HFFc6 (cell line): ENCODE measurements around the gene MCF2L. TPM values are rescaled to one million over a fixed set of nuclear protein-coding genes. Genes with fewer than 3 reads are reported as not detected.

ENCODE experiments used
- DNase-seq: peaks from one replicate; pipeline ENCODE4 v3.0.0-alpha.2; 2018
- H3K27ac Mint-ChIP-seq: 2 replicates; pipeline ENCODE4 v1.8.0; 2020; ENCODE audit warnings: mild to moderate bottlenecking, mixed read lengths
- H3K27me3 Mint-ChIP-seq: 2 replicates; pipeline ENCODE4 v1.8.0; 2021; ENCODE audit warnings: mild to moderate bottlenecking, moderate library complexity, mixed read lengths; ENCODE audit not compliant: insufficient read depth
- H3K36me3 Mint-ChIP-seq: 2 replicates; pipeline ENCODE4 v1.8.0; 2021; ENCODE audit warnings: low read depth, mixed read lengths
- H3K4me1 Mint-ChIP-seq: 2 replicates; pipeline ENCODE4 v1.8.0; 2020; ENCODE audit warnings: low read depth, mixed read lengths
- H3K4me3 Mint-ChIP-seq: 2 replicates; pipeline ENCODE4 v1.8.0; 2020; ENCODE audit warnings: mild to moderate bottlenecking, moderate library complexity, mixed read lengths
- H3K9me3 Mint-ChIP-seq: 2 replicates; pipeline ENCODE4 v1.8.0; 2020; ENCODE audit warnings: mild to moderate bottlenecking, mixed read lengths
- total RNA-seq, 6 experiments: library from RNA; stranded (reverse); fragmentation: NEBNext Ultra II Directional; extraction: Animal tissue kit (Norgen Biotek cat#: 25700); gene quantifications; 2 replicates in 1 of 6; 3 replicates in 5 of 6; pipeline ENCODE4 v1.2.3, GENCODE V29; 2021
- TF ChIP-seq, protein P1 (sequence below): fragments of 200-600 bp; sonication (generic); IDR thresholded peaks from 2 replicates; pipeline ENCODE4 v1.5.0; 2021; ENCODE audit warnings: antibody characterized with exemption, mild to moderate bottlenecking

The MCF2L gene
- total RNA-seq, 6 experiments from 2014 or later, result not detected

GRCh38 chr13:113120300-113121182, 151.5 kb downstream of the MCF2L start:
- TF ChIP-seq, protein P1, sequence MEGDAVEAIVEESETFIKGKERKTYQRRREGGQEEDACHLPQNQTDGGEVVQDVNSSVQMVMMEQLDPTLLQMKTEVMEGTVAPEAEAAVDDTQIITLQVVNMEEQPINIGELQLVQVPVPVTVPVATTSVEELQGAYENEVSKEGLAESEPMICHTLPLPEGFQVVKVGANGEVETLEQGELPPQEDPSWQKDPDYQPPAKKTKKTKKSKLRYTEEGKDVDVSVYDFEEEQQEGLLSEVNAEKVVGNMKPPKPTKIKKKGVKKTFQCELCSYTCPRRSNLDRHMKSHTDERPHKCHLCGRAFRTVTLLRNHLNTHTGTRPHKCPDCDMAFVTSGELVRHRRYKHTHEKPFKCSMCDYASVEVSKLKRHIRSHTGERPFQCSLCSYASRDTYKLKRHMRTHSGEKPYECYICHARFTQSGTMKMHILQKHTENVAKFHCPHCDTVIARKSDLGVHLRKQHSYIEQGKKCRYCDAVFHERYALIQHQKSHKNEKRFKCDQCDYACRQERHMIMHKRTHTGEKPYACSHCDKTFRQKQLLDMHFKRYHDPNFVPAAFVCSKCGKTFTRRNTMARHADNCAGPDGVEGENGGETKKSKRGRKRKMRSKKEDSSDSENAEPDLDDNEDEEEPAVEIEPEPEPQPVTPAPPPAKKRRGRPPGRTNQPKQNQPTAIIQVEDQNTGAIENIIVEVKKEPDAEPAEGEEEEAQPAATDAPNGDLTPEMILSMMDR, result no peak
- no peak for DNase-seq

GRCh38 chr13:113121183-113121927, 152.3 kb downstream of the MCF2L start:
- Mint-ChIP-seq H3K27ac (no peak overlapping the region), H3K9me3 (no peaks in the 10 kb centered on the region), H3K36me3 (no peaks in the 10 kb centered on the region), H3K4me1 (peaks cover 24% of the 10 kb centered on the region), H3K4me3 (no peak overlapping the region), H3K27me3 (peaks cover 7% of the 10 kb centered on the region; the same call in 1 of the 2 replicates)
- no peak for DNase-seq
- TF ChIP-seq, protein P1, result no peak

More at GRCh38 chr13:113120300-113121182, 151.5 kb downstream of the MCF2L start:
- Mint-ChIP-seq H3K27ac (no peak overlapping the region), H3K4me3 (no peak overlapping the region), H3K4me1 (peaks cover 24% of the 10 kb centered on the region), H3K9me3 (no peaks in the 10 kb centered on the region), H3K36me3 (no peaks in the 10 kb centered on the region), H3K27me3 (peaks cover 11% of the 10 kb centered on the region; the same call in 1 of the 2 replicates)

GRCh38 chr13:113121928-113122471, 153.0 kb downstream of the MCF2L start:
- TF ChIP-seq, protein P1, result no peak
- no peak for DNase-seq
- H3K27ac Mint-ChIP-seq, result peak overlapping the region; percentile 70; the same call in 1 of the 2 replicates
- no peaks in the 10 kb centered on the region for H3K36me3 Mint-ChIP-seq
- H3K9me3 Mint-ChIP-seq, result no peaks in the 10 kb centered on the region
- H3K4me3 Mint-ChIP-seq, result peak overlapping the region; percentile 86
- H3K27me3 Mint-ChIP-seq, result peaks cover 6% of the 10 kb centered on the region; the same call in 1 of the 2 replicates
- peaks cover 21% of the 10 kb centered on the region for H3K4me1 Mint-ChIP-seq

GRCh38 chr13:113122550-113123225, 153.7 kb downstream of the MCF2L start, which contains the start of gene F10:
Gene F10 (plus strand): TSS chr13:113122799. CDS start chr13:113122856, 57 bp downstream.
- TF ChIP-seq, protein P1, result peak; percentile 37
- Mint-ChIP-seq H3K27me3 (peaks cover 3% of the 10 kb centered on the region; the same call in 1 of the 2 replicates), H3K9me3 (no peaks in the 10 kb centered on the region), H3K4me1 (peaks cover 18% of the 10 kb centered on the region), H3K27ac (peak within 1 kb of the TSS; percentile 70), H3K4me3 (peak within 1 kb of the TSS; percentile 86), H3K36me3 (no peaks in the 10 kb centered on the region)
- peak; percentile 89 for DNase-seq
